VCaP (cell line): Measurements from ENCODE around the gene WRAP73.
A peak's percentile ranks its signal among the peaks of the same experiment; 100 is the strongest.
"Not testable (repeated sequence)": the region's sequence is repeated elsewhere in the genome, so short reads cannot be mapped to it uniquely, and the experiment has no call there.

Experiments used
- H3K27ac ChIP-seq: fragments of 450-650 bp; 2 replicates; pipeline ENCODE4 v1.5.1; 2017
- TF ChIP-seq, protein P1 (sequence below): fragments of 450-650 bp; conservative IDR thresholded peaks from 2 replicates; pipeline ENCODE4 v1.5.1; 2017; ENCODE audit warnings: mild to moderate bottlenecking, moderate library complexity

WRAP73 gene

DNA sequence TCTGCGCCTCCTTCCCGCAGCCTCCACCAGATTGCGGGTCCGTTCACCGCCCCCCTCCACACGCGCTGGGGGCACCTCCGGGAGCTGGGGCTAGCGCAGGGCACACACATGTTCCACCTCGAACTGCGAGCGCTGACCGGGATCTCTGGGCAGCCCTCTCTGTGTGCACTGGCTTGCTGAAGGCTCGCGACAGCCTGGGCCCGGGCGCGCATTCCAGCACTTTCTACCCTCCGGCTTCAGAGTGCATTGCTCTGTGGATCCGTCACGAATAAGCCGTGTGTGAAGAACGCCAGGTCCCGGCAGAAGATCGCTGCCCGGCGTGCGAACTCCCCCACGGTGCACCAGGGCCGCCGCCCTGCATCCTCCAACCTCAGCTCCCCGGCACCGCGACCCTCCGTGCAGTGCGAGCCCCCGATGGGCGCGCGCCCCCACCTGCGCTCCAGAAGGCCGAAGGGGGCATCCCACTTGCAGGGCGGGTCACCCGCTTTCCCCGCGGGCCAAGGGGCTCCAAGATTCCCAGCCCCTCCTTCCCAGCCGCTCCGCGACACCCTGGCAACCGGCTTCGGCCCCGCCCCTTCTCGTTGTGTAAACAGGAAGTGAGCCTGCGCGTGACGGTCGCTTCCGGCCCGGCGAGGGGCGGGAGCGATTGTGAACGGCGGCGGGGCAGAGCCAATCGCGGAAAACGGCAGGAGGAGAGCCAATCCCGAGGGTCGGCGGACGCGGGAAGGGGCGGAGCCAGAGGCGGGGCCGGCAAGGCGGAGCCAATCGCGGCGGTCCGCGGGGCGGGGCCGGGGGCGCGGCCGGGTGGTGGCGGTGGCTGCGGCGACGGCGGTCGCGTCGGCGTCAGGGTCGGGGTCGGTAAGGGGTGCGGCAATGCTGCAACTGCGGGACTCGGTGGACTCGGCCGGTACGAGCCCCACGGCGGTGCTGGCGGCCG, 25.4 kb downstream of the WRAP73 start, which contains the start of gene TPRG1L:
Gene TPRG1L, plus strand, starts transcription at position 816 of the 937 bp plus-strand sequence. Its CDS starts 58 bp downstream, at position 874.
- peak within 1 kb of the TSS; percentile 86 for H3K27ac ChIP-seq
- TF ChIP-seq, protein P1, sequence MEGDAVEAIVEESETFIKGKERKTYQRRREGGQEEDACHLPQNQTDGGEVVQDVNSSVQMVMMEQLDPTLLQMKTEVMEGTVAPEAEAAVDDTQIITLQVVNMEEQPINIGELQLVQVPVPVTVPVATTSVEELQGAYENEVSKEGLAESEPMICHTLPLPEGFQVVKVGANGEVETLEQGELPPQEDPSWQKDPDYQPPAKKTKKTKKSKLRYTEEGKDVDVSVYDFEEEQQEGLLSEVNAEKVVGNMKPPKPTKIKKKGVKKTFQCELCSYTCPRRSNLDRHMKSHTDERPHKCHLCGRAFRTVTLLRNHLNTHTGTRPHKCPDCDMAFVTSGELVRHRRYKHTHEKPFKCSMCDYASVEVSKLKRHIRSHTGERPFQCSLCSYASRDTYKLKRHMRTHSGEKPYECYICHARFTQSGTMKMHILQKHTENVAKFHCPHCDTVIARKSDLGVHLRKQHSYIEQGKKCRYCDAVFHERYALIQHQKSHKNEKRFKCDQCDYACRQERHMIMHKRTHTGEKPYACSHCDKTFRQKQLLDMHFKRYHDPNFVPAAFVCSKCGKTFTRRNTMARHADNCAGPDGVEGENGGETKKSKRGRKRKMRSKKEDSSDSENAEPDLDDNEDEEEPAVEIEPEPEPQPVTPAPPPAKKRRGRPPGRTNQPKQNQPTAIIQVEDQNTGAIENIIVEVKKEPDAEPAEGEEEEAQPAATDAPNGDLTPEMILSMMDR: no peak

DNA sequence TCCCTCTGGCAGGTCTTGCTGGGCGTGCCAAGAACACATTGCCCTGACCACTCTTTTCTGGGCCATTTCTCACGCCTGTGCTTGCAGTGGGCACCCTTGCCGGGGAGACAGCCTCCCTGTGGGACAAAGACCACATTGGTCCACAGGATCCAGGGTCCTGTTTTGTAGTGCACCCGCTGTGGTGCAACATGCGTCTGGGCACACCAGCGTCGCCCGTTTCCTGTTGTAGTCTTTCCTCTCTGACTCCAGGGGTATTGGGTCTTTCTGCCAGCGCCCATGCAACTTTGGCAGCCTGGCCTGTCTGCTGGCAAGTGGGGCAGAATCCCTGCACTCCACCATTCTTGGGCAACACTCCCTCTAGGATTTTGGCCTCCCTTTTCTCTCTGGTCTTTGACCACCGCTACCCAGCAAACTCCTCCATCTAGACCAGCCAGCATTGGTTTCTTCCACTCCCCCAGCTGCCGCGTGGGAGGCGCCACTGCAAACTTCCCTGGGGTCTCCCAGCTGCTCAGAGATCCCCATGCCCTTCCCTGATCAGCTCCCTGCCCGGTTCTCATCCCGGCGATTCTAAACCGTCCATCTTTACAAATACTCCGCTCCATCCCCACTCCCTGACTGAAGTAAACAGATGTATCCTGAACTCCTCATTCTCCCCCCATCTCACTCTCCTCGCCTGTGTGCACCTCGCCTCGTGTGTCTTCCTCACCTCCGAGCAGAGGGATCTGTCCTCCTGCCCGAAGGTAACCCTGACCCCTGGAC, 26.3 kb downstream of the WRAP73 start:
- TF ChIP-seq, protein P1: no peak
- peak overlapping the region; percentile 86 for H3K27ac ChIP-seq

DNA sequence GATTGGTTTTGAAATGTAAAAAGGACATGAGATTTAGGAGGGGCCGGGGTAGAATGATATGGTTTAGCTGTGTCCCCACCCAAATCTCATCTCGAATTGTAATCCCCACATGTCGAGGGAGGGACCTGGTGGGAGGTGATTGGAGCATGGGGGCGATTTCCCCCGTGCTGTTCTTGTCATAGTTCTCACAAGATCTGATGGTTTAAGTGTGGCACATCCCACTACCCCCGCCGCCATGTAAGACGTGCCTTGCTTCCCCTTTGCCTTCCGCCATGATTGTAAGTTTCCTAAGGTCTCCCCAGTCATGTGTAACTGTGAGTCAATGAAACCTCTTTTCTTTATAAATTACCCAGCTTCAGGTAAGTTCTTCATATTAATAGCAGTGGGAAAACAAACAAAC, 27.8 kb downstream of the WRAP73 start:
- H3K27ac ChIP-seq: not testable (repeated sequence)

DNA sequence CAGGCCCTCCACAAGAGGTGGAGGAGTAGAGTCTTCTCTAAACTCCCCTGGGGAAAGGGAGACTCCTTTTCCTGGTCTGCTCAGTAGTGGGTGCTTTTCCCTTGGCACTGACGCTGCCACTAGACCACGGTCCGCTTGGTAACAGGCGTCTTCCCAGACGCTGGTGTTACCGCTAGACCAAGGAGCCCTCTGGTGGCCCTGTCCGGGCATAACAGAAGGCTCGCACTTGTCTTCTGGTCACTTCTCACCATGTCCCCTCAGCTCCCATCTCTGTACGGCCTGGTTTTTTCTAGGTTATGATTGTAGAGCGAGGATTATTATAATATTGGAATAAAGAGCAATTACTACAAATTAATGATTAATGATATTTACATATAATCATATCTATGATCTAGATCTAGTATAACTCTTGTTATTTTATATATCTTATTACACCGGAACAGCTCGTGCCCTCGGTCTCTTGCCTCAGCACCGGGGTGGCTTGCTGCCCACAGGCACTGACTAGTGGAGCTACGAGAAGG, 28.7 kb downstream of the WRAP73 start:
- TF ChIP-seq, protein P1: peak; percentile 83
- H3K27ac ChIP-seq: not testable (repeated sequence)

DNA sequence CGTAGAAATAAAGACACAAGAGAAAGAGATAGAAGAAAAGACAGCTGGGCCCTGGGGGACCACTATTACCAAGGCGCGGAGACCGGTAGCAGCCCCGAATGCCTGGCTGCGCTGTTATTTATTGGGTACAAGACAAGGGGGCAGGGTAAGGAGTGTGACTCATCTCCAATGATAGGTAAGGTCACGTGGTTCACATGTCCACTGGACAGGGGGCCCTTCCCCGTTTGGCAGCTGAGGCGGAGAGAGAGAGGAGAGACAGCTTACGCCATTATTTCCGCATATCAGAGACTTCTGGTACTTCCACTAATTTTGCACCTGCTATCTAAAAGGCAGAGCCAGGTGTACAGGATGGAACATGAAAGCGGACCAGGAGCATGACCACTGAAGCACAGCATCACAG, 29.2 kb downstream of the WRAP73 start:
- TF ChIP-seq, protein P1: no peak

DNA sequence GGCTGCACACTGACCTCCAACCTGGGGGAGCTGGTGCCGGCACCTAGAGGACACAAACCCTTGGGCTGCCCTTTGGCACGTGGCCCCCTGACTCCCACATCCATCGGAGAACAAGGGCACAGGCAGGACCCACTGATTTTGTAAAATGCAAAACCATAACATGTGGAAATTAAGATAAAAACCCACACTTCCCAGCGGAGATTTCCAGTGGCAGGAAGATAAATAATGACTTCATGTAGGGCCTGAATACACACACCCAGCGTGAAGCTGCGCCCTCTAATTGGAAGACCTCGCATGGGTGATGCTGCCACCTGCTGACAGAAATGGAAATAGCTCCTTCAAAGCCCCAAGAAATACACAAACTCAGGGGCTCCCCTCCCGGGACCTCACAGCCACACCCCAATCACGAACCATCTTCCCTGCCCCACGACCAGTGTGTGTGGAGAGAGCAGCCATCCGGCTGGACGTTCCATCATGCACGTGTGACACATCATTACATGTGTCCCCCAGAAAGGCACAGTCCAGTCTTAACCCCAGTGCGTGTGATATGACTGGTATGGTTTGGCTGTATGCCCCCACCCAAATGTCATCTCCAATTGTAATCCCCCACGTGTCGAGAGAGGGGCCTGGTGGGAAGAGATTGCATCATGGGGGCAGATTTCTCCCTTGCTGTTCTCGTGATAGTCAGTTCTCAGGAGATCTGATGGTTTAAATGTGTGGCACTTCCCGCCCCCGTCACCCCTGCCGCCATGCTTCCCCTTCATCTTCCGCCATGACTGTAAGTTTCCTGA, 30.8 kb downstream of the WRAP73 start:
- H3K27ac ChIP-seq: no peak overlapping the region
- TF ChIP-seq, protein P1: peak; percentile 96

More for the DNA sequence above, 29.2 kb downstream of the WRAP73 start:
- no peak overlapping the region for H3K27ac ChIP-seq

DNA sequence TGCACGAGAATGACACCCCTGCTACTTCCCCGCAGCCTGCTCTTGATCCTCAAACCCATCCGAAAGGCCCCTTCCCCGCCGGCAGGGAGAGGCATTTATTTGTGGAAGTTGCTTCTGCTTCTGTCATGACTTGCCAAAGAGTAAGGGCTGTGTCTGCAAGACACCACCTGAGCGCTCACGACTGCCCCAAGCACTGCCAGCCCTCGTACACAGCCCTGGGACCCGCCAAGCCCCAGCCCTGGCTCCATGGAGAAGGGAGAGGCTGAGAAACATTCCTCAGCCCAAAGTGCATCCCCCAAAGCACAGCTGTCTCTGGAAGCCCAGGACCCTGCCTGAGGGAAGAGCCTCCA, 31.4 kb downstream of the WRAP73 start:
- TF ChIP-seq, protein P1: no peak
- H3K27ac ChIP-seq: no peak overlapping the region
